ENCODE results near the gene MUS81. TPM values are rescaled to one million over a fixed set of nuclear protein-coding genes. Genes with fewer than 3 reads are reported as not detected.
A peak's percentile ranks its signal among the peaks of the same experiment; 100 is the strongest.

The MUS81 gene
- total and polyA plus RNA-seq, 2 of the 13 experiments (the other 11 are each of a cell fraction or from before 2014, with no cell fraction given), result 25.6 to 30.2 TPM

GRCh38 chr11:65915101-65915820 lies 55.0 kb downstream of the MUS81 start (continued):
- no peak for TF ChIP-seq ZNF280B (CRISPR knock-in tag; IDR thresholded peaks at IDR 0.05; ENCODE audit: borderline replicate concordance)
- no peak for TF ChIP-seq BCL3 (CRISPR knock-in tag; IDR thresholded peaks at IDR 0.05)
- TF ChIP-seq HMGXB4 (CRISPR knock-in tag; IDR thresholded peaks at IDR 0.05; ENCODE audit: borderline replicate concordance in 1 of 2, low read depth in 1 of 2), result peak in 1 of 2 experiments; percentile 27; a peak in 1 of 4 replicates
- TF ChIP-seq ZNF501 (CRISPR knock-in tag; IDR thresholded peaks at IDR 0.05), result no peak
- TF ChIP-seq SSRP1 (CRISPR knock-in tag; IDR thresholded peaks at IDR 0.05), result no peak
- TF ChIP-seq ZFY (CRISPR knock-in tag; IDR thresholded peaks at IDR 0.05), result peak; percentile 11; the same call in 1 of the 2 replicates
- TF ChIP-seq ZNF775 (CRISPR knock-in tag; IDR thresholded peaks at IDR 0.05; ENCODE audit: borderline replicate concordance), result no peak
- TF ChIP-seq MYC (CRISPR knock-in tag; IDR thresholded peaks at IDR 0.05; ENCODE audit: borderline replicate concordance), result peak; percentile 27; the same call in 1 of the 2 replicates

All from HepG2 (cell line).